Measurements from ENCODE around the gene CRB2.

GRCh38 chr9:123360161-123361085 lies 4.4 kb downstream of the CRB2 start:
- TF ChIP-seq CTCF (IDR thresholded peaks at IDR 0.05) (no peak), ZFX (IDR thresholded peaks at IDR 0.05; ENCODE audit: borderline replicate concordance) (no peak)
